ENCODE results near the gene CPEB4. TPM values are rescaled to one million over a fixed set of nuclear protein-coding genes. Genes with fewer than 3 reads are reported as not detected.

Gene CPEB4
- total RNA-seq, 1 donor from 2014 or later = 31.9 TPM

DNA sequence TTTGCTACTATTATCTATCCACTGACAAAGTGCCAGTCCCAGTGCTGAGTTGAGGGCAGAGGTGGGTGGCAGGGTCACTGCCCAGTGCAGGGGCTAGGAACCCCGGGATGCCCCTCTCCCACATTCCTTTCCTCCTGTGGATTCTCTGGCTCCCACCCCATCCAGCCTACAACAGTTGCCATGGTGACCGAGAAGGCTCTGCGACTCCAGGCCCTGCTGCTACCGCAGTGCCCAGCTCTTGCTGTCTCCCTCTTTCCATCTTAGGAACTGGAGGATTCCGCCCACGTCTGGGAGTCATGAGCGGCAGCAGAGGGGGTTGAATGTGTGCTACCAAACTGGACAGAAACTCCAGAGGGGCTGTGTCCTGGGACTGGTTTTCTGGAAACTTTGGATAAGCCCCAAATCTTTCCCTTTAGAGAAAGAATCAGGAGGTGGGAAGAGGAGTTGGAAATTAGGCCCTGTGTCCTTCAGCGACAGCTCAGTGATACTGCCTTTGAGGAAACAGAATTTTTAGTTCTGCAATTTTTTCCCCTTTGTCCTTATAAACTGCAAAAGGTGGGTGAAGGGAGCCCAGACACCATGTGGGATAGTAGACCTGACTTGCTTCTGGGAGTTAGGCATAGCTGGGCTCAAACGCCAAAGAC, 80.1 kb downstream of the CPEB4 start:
- no peaks in the 10 kb centered on the region for H3K9me3 ChIP-seq
- H3K4me3 ChIP-seq = no peak overlapping the region
- no peaks in the 10 kb centered on the region for H3K27me3 ChIP-seq
- H3K36me3 ChIP-seq = no peaks in the 10 kb centered on the region
- H3K4me1 ChIP-seq = peaks cover 7% of the 10 kb centered on the region
- intact Hi-C loops (cut with DNase I) = no loop called here
- H3K27ac ChIP-seq = no peak overlapping the region
- DNase-seq (ENCODE audit: extremely low spot score in 2 of 2) = no peak
- TF ChIP-seq, protein P1, sequence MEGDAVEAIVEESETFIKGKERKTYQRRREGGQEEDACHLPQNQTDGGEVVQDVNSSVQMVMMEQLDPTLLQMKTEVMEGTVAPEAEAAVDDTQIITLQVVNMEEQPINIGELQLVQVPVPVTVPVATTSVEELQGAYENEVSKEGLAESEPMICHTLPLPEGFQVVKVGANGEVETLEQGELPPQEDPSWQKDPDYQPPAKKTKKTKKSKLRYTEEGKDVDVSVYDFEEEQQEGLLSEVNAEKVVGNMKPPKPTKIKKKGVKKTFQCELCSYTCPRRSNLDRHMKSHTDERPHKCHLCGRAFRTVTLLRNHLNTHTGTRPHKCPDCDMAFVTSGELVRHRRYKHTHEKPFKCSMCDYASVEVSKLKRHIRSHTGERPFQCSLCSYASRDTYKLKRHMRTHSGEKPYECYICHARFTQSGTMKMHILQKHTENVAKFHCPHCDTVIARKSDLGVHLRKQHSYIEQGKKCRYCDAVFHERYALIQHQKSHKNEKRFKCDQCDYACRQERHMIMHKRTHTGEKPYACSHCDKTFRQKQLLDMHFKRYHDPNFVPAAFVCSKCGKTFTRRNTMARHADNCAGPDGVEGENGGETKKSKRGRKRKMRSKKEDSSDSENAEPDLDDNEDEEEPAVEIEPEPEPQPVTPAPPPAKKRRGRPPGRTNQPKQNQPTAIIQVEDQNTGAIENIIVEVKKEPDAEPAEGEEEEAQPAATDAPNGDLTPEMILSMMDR (IDR thresholded peaks at IDR 0.05) = no peak
- TF ChIP-seq POLR2A (IDR thresholded peaks at IDR 0.05) (no peak), POLR2AphosphoS5 (IDR thresholded peaks at IDR 0.05; ENCODE audit: insufficient read depth in 1 of 2, low read depth in 1 of 2) (no peak)

DNA sequence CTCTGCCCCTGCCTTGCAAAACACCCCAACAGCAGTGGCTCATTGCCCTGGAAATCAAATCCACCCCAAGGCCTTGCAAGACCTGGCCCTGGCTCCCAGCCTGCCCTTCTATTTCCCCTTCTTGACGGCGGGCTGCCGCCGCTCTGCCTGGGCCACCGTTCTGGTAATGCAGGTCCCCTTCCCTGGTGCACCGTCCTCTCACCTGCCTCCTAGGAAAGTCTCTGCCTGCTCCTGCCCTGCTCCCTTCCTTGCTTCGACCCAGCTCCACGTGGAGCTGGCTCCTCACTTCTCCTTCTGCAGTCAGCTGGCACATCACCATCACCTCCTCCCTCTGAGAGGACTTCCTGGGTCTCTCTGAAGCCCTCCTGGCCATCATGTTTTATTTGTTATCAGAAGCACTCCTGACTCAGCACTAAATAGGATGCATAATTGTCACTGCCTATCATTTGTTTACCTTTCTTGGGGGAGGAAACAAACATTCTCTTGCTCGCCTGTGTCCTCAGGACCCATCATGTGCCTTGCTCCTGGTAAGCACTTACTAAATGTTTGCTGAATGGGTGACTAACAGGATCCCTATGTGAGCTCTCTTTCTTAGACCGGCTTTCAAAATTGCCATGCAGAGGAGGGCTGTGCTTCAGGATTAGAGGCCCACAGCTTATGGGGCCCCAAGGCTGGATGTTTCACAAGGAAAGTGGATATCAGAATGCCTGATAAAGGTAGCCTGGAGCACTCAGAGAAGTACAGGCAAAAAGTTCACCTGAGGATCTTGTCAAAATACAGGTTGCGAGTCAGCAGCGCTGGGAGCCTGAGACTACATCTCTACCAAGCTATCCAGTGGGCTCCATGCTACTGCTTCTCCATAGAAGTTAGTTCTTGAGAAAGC, 81.3 kb downstream of the CPEB4 start:
- Histone ChIP-seq H3K27me3 (no peaks in the 10 kb centered on the region), H3K27ac (no peak overlapping the region), H3K4me3 (no peak overlapping the region), H3K4me1 (no peaks in the 10 kb centered on the region), H3K36me3 (no peaks in the 10 kb centered on the region), H3K9me3 (no peaks in the 10 kb centered on the region)
- intact Hi-C loops (cut with DNase I) = no loop called here
- TF ChIP-seq, protein P1 (IDR thresholded peaks at IDR 0.05) = no peak
- TF ChIP-seq POLR2AphosphoS5 (IDR thresholded peaks at IDR 0.05; ENCODE audit: insufficient read depth in 1 of 2, low read depth in 1 of 2) (no peak), POLR2A (IDR thresholded peaks at IDR 0.05) (no peak)
- no peak for DNase-seq (ENCODE audit: extremely low spot score in 2 of 2)

DNA sequence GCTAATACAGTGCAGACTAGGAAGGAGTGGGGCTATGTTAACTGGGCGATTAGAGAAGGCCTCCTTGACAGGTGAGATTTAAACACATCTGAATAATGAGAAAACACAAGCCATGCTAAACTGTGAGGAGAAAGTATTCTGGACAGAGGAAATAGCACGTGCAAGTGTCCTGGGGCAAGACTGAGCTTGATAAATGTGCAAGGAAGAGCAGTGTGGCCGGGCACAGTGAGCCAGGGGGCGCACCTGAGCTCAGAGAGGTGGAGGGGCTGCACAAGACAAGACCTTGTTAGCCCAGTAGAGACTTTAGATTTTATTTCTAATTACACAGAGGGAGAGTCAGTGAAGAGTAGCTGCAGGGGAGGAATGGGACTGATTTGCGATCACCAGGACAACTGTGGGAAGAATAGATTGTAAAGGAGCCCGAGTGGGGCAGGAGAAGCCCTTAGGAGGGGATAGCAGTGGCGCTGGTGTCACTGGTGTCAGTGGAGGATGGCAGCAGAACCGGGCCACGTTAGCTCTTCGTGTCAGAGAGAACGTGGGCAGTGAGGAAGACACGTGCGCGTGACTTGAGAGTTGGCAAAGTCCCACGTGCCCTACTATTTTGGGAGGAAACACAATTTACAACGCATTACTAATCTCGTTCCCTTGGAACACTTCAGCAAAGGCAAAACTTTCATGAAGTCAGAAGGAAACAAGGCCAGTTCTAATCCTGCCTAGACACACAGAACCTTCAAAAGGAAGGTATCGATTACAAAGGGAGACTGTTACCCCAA, 82.9 kb downstream of the CPEB4 start:
- Histone ChIP-seq H3K4me3 (no peak overlapping the region), H3K36me3 (no peaks in the 10 kb centered on the region), H3K27ac (no peak overlapping the region), H3K27me3 (no peaks in the 10 kb centered on the region), H3K9me3 (no peaks in the 10 kb centered on the region), H3K4me1 (no peaks in the 10 kb centered on the region)
- TF ChIP-seq POLR2AphosphoS5 (IDR thresholded peaks at IDR 0.05; ENCODE audit: insufficient read depth in 1 of 2, low read depth in 1 of 2) (no peak), POLR2A (IDR thresholded peaks at IDR 0.05) (no peak)
- TF ChIP-seq, protein P1 (IDR thresholded peaks at IDR 0.05) = no peak
- intact Hi-C loops (cut with DNase I) = no loop called here
- no peak for DNase-seq (ENCODE audit: extremely low spot score in 2 of 2)

DNA sequence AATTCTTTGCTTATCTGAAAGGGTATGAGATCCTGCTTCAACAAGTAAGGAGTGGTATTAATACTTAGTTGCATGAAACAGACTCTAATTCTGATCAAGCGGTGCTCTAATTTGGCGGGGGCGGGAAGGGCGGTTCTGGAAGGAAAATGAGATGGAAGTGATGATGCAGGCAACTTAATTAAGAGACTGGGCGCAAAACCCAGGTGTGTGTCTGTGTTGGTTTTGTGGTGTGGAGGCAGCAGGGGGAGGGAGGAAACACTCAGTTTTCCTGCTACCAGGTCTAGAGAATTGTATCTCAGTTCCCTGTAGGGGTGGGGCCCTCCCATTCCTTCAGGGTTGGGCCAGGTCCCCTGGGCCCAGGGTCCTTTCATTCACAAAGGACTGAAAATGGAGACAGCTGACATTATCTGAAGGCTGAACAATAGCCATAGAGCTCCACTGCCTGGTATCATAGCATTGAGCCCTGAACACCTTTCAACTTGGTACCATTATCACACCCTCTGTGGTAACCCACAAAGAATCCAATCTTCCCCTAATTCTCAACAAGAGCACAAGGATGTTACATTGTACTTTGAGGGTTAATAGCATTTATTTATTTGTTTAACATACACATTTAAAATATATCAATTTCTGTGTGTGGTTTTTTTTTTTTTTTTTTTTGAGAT, 83.7 kb downstream of the CPEB4 start:
- Histone ChIP-seq H3K4me1 (no peaks in the 10 kb centered on the region), H3K27ac (no peak overlapping the region)

More for the DNA sequence above, 83.7 kb downstream of the CPEB4 start:
- Histone ChIP-seq H3K36me3 (no peaks in the 10 kb centered on the region), H3K27me3 (no peaks in the 10 kb centered on the region), H3K4me3 (no peak overlapping the region), H3K9me3 (no peaks in the 10 kb centered on the region)
- no peak for TF ChIP-seq POLR2AphosphoS5 (IDR thresholded peaks at IDR 0.05; ENCODE audit: insufficient read depth in 1 of 2, low read depth in 1 of 2)
- TF ChIP-seq, protein P1 (IDR thresholded peaks at IDR 0.05) = no peak
- no peak for DNase-seq (ENCODE audit: extremely low spot score in 2 of 2)
- intact Hi-C loops (cut with DNase I) = no loop called here

Data from vagina (tissue), 2 donors.